ENCODE data around the gene BMPER.
A peak's percentile ranks its signal among the peaks of the same experiment; 100 is the strongest.

The BMPER gene

GRCh38 chr7:33981671-33982424 is 76.5 kb downstream of the BMPER start:
- ChIA-PET POLR2A (interaction anchor here (0.5 to 1.7 kb wide), 6 partner anchors 29 to 1647 kb away, joined by 3 to 6 read pairs (median 3); no protein-coding TSS in a partner anchor), CTCF (interaction anchor here (0.6 to 5.1 kb wide), 35 partner anchors 11 to 339 kb away, joined by 3 to 84 read pairs (median 4); no protein-coding TSS in a partner anchor)
- no peak for TF ChIP-seq CTCF (IDR thresholded peaks at IDR 0.05; ENCODE audit: insufficient read depth, low read length, missing control alignments)
- no peak overlapping the region for H3K4me3 ChIP-seq (ENCODE audit: low read depth, low read length)
- no peak for DNase-seq (ENCODE audit: low read depth, low spot score)

- no peak for DNase-seq (ENCODE audit: low read depth, low spot score)
- ChIA-PET POLR2A (interaction anchor here (0.6 to 1.7 kb wide), 3 partner anchors 21 to 173 kb away, joined by 4 to 6 read pairs (median 5); no protein-coding TSS in a partner anchor), CTCF (interaction anchor here (0.6 to 5.1 kb wide), 38 partner anchors 10 to 1049 kb away, joined by 3 to 84 read pairs (median 4); no protein-coding TSS in a partner anchor)
Measured at GRCh38 chr7:33982425-33982786, 77.1 kb downstream of the BMPER start.

GRCh38 chr7:33986451-33986850 is 81.1 kb downstream of the BMPER start:
- H3K4me3 ChIP-seq (ENCODE audit: low read depth, low read length): no peak overlapping the region
- no peak for DNase-seq (ENCODE audit: low read depth, low spot score)
- CTCF ChIA-PET: interaction anchor here (0.7 to 0.9 kb wide), 2 partner anchors 53 to 85 kb away, joined by 3 read pairs; no protein-coding TSS in a partner anchor
- TF ChIP-seq CTCF (IDR thresholded peaks at IDR 0.05; ENCODE audit: insufficient read depth, low read length, missing control alignments): no peak
- POLR2A ChIA-PET: interaction anchor here (0.6 to 0.9 kb wide), 2 partner anchors 74 to 142 kb away, joined by 3 read pairs; no protein-coding TSS in a partner anchor

More at GRCh38 chr7:33982425-33982786, 77.1 kb downstream of the BMPER start:
- peak; percentile 50 for TF ChIP-seq CTCF (IDR thresholded peaks at IDR 0.05; ENCODE audit: insufficient read depth, low read length, missing control alignments)
- no peak overlapping the region for H3K4me3 ChIP-seq (ENCODE audit: low read depth, low read length)

GRCh38 chr7:33986951-33987947 is 81.9 kb downstream of the BMPER start:
- no peak for TF ChIP-seq CTCF (IDR thresholded peaks at IDR 0.05; ENCODE audit: insufficient read depth, low read length, missing control alignments)
- ChIA-PET CTCF (interaction anchor here (0.9 kb wide), 1 partner anchor 54 kb away, joined by 3 read pairs; no protein-coding TSS in a partner anchor), POLR2A (interaction anchor here (0.6 to 0.9 kb wide), 2 partner anchors 73 to 141 kb away, joined by 3 read pairs; no protein-coding TSS in a partner anchor)
- peak; percentile 96 for DNase-seq (ENCODE audit: low read depth, low spot score)
- H3K4me3 ChIP-seq (ENCODE audit: low read depth, low read length): no peak overlapping the region

GRCh38 chr7:33996899-33997298 is 91.6 kb downstream of the BMPER start:
- no peak overlapping the region for H3K4me3 ChIP-seq (ENCODE audit: low read depth, low read length)
- POLR2A ChIA-PET: no interaction called here
- TF ChIP-seq CTCF (IDR thresholded peaks at IDR 0.05; ENCODE audit: insufficient read depth, low read length, missing control alignments): no peak
- no peak for DNase-seq (ENCODE audit: low read depth, low spot score)
- CTCF ChIA-PET: interaction anchor here (1.5 kb wide), 1 partner anchor 16 kb away, joined by 6 read pairs; no protein-coding TSS in a partner anchor

Measured in AG04449 (cell line).